MM.1S (cell line): ENCODE data around the gene TSHZ2.

Experiments used
- DNase-seq: peaks from one replicate; pipeline ENCODE4 v3.0.0-alpha.2; 2015
- H2AFZ ChIP-seq: fragments of 300-600 bp; sonication (generic); 2 replicates; pipeline ENCODE4 v1.6.0; 2016; ENCODE audit warnings: antibody characterized with exemption, low read length
- H3F3A ChIP-seq: fragments of 300-600 bp; sonication (generic); 2 replicates; pipeline ENCODE4 v1.6.1; 2016; ENCODE audit warnings: mild to moderate bottlenecking, antibody characterized with exemption, low read length, moderate library complexity, mixed read lengths; ENCODE audit not compliant: insufficient read depth
- H3K27ac ChIP-seq: fragments of 300-600 bp; sonication (generic); 2 replicates; pipeline ENCODE4 v1.5.1; 2016; ENCODE audit warnings: mild to moderate bottlenecking, low read length
- H3K27me3 ChIP-seq: fragments of 300-600 bp; sonication (generic); replicated peaks from 2 replicates; pipeline ENCODE4 v1.6.0; 2016; ENCODE audit warnings: low read length; ENCODE audit not compliant: insufficient read depth
- H3K36me3 ChIP-seq: fragments of 300-600 bp; sonication (generic); replicated peaks from 2 replicates; pipeline ENCODE4 v1.6.1; 2016; ENCODE audit warnings: mild to moderate bottlenecking, low read length, mixed read lengths; ENCODE audit not compliant: insufficient read depth
- H3K4me1 ChIP-seq: fragments of 300-600 bp; sonication (generic); 2 replicates; pipeline ENCODE4 v1.6.1; 2016; ENCODE audit warnings: low read length, mixed read lengths
- H3K4me2 ChIP-seq: fragments of 300-600 bp; sonication (generic); 2 replicates; pipeline ENCODE4 v1.6.0; 2016; ENCODE audit warnings: low read depth, low read length
- H3K4me3 ChIP-seq: fragments of 300-600 bp; sonication (generic); 2 replicates; pipeline ENCODE4 v1.5.1; 2016; ENCODE audit warnings: low read length, mixed read lengths
- H3K79me2 ChIP-seq: fragments of 300-600 bp; sonication (generic); 2 replicates; pipeline ENCODE4 v1.6.1; 2016; ENCODE audit warnings: mixed run types, low read length, mixed read lengths
- H3K9ac ChIP-seq: fragments of 300-600 bp; sonication (generic); 2 replicates; pipeline ENCODE4 v1.6.1; 2016; ENCODE audit warnings: low read length, mixed read lengths
- H3K9me2 ChIP-seq: fragments of 300-600 bp; sonication (generic); replicated peaks from 2 replicates; pipeline ENCODE4 v1.6.1; 2016; ENCODE audit warnings: mild to moderate bottlenecking, low read length, mixed read lengths; ENCODE audit not compliant: insufficient read depth
- H3K9me3 ChIP-seq: fragments of 300-600 bp; sonication (generic); replicated peaks from 2 replicates; pipeline ENCODE4 v1.6.1; 2016; ENCODE audit warnings: mild to moderate bottlenecking, low read length, mixed read lengths; ENCODE audit not compliant: insufficient read depth
- H4K20me1 ChIP-seq: fragments of 300-600 bp; sonication (generic); 2 replicates; pipeline ENCODE4 v1.6.1; 2016; ENCODE audit warnings: mild to moderate bottlenecking, low read length, moderate library complexity, mixed read lengths; ENCODE audit not compliant: insufficient read depth
- EZH2 ChIP-seq: fragments of 300-600 bp; sonication (generic); optimal IDR thresholded peaks from 2 replicates; pipeline ENCODE3; 2017; ENCODE audit warnings: low read depth, mild to moderate bottlenecking, antibody characterized with exemption, low read length, mixed read lengths
- EZH2phosphoT487 ChIP-seq: fragments of 300-600 bp; sonication (generic); IDR thresholded peaks from 2 replicates; pipeline ENCODE4 v1.6.1; 2018; ENCODE audit warnings: antibody characterized with exemption, low read length
- TF ChIP-seq, protein P1 (sequence below): fragments of 300-600 bp; sonication (generic); IDR thresholded peaks from 2 replicates; pipeline ENCODE4 v1.5.1; 2016; ENCODE audit warnings: antibody characterized with exemption, low read length, mixed read lengths

The TSHZ2 gene

DNA sequence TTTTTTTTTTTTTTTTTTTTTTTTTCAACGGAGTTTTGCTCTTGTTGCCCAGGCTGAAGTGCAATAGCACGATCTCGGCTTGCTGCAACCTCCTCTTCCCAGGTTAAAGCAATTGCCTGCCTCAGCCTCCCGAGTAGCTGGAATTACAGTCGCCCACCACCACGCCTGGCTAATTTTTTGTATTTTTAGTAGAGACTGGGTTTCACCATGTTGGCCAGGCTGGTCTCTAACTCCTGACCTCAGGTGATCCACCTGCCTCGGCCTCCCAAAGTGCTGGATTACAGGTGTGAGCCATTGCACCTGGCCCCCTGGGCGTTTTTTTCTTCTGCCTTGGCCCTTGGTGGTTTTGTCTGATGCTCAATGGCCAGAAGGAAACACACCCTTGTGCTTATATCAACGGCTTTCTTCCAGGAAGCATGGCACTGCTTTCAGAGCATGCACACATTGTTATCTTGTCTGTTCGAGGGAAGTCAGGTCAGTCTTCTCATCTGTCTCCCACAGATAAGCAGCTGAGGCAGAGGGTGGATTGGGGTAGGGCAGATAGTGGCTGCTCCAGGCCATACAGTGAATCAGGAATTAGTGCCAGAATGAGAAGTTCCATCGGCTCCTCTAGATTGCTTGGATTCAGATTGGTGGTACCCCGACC is 203.1 kb downstream of the TSHZ2 start:
- Histone ChIP-seq H3K79me2 (no peaks in the 10 kb centered on the region), H3K36me3 (no peaks in the 10 kb centered on the region), H3K4me1 (no peaks in the 10 kb centered on the region), H3K9me3 (no peaks in the 10 kb centered on the region), H2AFZ (no peak overlapping the region), H3K9me2 (no peaks in the 10 kb centered on the region), H3K4me2 (no peak overlapping the region), H3K27me3 (no peaks in the 10 kb centered on the region), H3K4me3 (no peak overlapping the region), H3K9ac (no peak overlapping the region), H3K27ac (no peak overlapping the region), H3F3A (no peaks in the 10 kb centered on the region), H4K20me1 (no peaks in the 10 kb centered on the region)
- no peak for TF ChIP-seq EZH2phosphoT487
- no peak for TF ChIP-seq EZH2
- TF ChIP-seq, protein P1, sequence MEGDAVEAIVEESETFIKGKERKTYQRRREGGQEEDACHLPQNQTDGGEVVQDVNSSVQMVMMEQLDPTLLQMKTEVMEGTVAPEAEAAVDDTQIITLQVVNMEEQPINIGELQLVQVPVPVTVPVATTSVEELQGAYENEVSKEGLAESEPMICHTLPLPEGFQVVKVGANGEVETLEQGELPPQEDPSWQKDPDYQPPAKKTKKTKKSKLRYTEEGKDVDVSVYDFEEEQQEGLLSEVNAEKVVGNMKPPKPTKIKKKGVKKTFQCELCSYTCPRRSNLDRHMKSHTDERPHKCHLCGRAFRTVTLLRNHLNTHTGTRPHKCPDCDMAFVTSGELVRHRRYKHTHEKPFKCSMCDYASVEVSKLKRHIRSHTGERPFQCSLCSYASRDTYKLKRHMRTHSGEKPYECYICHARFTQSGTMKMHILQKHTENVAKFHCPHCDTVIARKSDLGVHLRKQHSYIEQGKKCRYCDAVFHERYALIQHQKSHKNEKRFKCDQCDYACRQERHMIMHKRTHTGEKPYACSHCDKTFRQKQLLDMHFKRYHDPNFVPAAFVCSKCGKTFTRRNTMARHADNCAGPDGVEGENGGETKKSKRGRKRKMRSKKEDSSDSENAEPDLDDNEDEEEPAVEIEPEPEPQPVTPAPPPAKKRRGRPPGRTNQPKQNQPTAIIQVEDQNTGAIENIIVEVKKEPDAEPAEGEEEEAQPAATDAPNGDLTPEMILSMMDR, result no peak
- DNase-seq, result no peak

DNA sequence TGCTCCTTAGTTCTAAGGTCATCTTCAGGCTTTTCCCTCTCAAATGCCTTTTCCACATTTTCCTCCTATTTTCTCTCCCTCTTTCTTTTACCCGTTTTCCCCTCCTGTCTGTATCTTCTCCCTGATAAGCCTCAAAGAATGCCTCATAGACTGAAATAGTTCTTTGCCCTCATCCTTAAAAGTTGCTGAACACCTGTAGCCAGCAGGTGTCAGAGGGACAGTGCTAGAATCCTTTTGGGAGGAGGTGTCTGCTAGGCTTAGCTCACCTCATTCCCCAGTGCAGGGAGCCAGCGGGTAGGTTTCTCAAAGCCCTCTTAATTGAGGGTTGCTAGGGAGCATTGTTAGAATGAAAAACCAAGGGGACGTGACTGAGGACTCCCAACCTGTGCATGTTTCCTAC is 204.0 kb downstream of the TSHZ2 start:
- no peak for DNase-seq
- H3K27ac ChIP-seq, result no peak overlapping the region
- H3K9ac ChIP-seq, result no peak overlapping the region
- H3K9me3 ChIP-seq, result no peaks in the 10 kb centered on the region
- no peaks in the 10 kb centered on the region for H3K36me3 ChIP-seq
- H4K20me1 ChIP-seq, result no peaks in the 10 kb centered on the region
- no peak overlapping the region for H3K4me2 ChIP-seq
- no peaks in the 10 kb centered on the region for H3K9me2 ChIP-seq
- no peak overlapping the region for H3K4me3 ChIP-seq
- no peaks in the 10 kb centered on the region for H3F3A ChIP-seq
- TF ChIP-seq EZH2phosphoT487, result no peak
- TF ChIP-seq, protein P1, result no peak
- no peak for TF ChIP-seq EZH2
- no peaks in the 10 kb centered on the region for H3K79me2 ChIP-seq
- H2AFZ ChIP-seq, result no peak overlapping the region
- H3K4me1 ChIP-seq, result no peaks in the 10 kb centered on the region
- H3K27me3 ChIP-seq, result no peaks in the 10 kb centered on the region

DNA sequence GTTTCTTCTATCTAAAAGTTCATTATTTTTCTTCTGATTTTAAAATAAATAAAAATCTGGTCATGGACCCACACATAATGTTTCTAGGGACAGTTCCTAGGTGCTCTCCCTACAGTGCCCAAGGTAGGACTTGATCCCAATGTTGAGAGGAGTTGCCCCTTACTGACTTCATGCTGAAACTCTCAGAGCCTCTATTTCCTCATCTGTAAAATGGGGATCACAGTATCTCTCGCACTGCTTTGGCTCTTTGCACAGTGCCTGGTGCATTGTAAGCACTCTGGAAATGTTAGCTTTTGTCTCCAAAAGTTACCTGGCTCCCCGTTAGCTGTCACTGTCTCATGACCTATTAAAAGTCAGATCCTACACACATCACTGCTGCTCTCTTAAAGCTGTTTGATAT is 205.5 kb downstream of the TSHZ2 start:
- Histone ChIP-seq H2AFZ (no peak overlapping the region), H3K9ac (no peak overlapping the region), H3K27me3 (no peaks in the 10 kb centered on the region), H3K9me3 (no peaks in the 10 kb centered on the region), H3K27ac (no peak overlapping the region), H3K79me2 (no peaks in the 10 kb centered on the region), H3K9me2 (no peaks in the 10 kb centered on the region), H3K4me1 (no peaks in the 10 kb centered on the region), H3K4me2 (no peak overlapping the region), H3K4me3 (no peak overlapping the region), H3F3A (no peaks in the 10 kb centered on the region), H3K36me3 (no peaks in the 10 kb centered on the region), H4K20me1 (no peaks in the 10 kb centered on the region)
- TF ChIP-seq EZH2phosphoT487, result no peak
- no peak for TF ChIP-seq EZH2
- TF ChIP-seq, protein P1, result no peak
- no peak for DNase-seq
